EL (cell line): Measurements from ENCODE around the gene GH1.
"Not testable (repeated sequence)": the region's sequence is repeated elsewhere in the genome, so short reads cannot be mapped to it uniquely, and the experiment has no call there.

Experiments used
- DNase-seq: peaks from one replicate; pipeline ENCODE4 v3.0.0-alpha.2; 2016

Gene GH1

GRCh38 chr17:63918789-63919305, at the start of gene GH1:
TSS of gene GH1 (minus strand) at chr17:63918839. CDS start at chr17:63918776, 63 bp downstream.
- not testable (repeated sequence) for DNase-seq

- DNase-seq = no peak
Measured at GRCh38 chr17:63967953-63968352, 49.3 kb upstream of the GH1 start.

- no peak for DNase-seq
Measured at GRCh38 chr17:63966646-63967264, 48.1 kb upstream of the GH1 start.

- no peak for DNase-seq
Measured at GRCh38 chr17:63963123-63963522, 44.5 kb upstream of the GH1 start.

GRCh38 chr17:63962298-63962744, 43.7 kb upstream of the GH1 start:
- DNase-seq = no peak

GRCh38 chr17:63961355-63962212, 42.9 kb upstream of the GH1 start:
- DNase-seq = peak; percentile 66

- no peak for DNase-seq
Measured at GRCh38 chr17:63960430-63960829, 41.8 kb upstream of the GH1 start.

GRCh38 chr17:63960006-63960405, 41.4 kb upstream of the GH1 start:
- DNase-seq = no peak

DNA sequence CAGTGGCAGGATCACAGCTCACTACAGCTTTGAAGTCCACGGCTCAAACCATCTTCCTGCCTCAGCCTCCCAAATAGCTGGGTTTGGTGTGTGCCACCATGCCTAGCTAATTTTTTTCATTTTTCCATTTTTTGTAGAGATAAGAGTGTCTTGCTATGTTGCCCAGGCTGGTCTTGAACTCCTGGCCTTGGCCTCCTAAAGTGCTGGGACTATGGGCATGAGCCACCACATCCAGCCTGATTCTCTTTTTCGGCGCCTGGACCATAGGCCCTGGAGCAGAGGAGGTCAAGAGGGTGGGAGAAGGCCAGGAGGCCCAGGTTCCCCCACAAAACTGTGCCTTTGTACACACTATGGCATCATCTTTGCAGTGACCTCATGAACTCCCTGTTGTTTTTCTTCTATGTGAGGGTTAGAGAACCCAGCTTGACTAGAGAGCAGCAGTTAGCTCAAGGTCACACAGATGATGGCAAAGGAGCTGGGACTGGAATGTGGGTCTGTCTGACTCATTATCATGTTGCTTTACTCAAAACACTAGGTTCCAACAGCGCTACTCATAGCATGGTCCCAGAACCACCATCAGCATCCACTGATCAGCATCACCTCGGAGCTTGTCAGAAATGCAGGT, 37.8 kb upstream of the GH1 start:
- DNase-seq = peak; percentile 73

- DNase-seq = no peak
Measured at GRCh38 chr17:63955791-63956190, 37.2 kb upstream of the GH1 start.

GRCh38 chr17:63955232-63955631, 36.6 kb upstream of the GH1 start:
- DNase-seq = no peak

DNA sequence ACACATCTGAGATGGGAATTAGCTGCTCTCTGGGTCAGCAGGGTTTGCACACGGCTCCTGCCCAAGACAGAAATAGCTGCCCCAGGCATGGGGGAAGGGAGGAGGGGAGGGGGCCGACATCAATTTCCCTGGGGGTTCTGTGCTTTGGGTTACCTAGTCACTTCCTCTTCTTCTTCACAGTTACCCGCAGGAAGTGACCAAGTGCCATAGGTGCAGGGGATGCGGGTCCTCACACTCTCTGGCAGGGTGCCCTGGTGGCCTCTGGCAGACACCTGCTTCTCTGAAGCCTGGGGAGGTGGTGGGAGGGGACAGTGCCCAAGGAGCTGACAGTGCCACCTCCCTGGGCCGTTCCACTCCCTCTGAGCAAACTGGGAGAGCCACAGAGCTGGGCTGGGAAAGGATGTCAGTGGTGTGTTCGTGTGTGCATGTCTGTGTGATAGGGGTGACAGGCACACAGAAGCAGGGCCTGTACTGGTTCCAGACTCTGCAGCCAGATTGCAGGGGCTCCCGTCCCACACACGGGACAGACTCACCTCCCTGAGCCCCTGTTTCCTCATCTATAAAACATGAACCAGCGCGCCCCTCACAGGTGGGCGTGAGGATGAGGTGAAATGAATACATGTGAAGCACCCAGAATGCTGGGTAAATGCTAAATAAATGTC, 35.9 kb upstream of the GH1 start:
- no peak for DNase-seq

DNA sequence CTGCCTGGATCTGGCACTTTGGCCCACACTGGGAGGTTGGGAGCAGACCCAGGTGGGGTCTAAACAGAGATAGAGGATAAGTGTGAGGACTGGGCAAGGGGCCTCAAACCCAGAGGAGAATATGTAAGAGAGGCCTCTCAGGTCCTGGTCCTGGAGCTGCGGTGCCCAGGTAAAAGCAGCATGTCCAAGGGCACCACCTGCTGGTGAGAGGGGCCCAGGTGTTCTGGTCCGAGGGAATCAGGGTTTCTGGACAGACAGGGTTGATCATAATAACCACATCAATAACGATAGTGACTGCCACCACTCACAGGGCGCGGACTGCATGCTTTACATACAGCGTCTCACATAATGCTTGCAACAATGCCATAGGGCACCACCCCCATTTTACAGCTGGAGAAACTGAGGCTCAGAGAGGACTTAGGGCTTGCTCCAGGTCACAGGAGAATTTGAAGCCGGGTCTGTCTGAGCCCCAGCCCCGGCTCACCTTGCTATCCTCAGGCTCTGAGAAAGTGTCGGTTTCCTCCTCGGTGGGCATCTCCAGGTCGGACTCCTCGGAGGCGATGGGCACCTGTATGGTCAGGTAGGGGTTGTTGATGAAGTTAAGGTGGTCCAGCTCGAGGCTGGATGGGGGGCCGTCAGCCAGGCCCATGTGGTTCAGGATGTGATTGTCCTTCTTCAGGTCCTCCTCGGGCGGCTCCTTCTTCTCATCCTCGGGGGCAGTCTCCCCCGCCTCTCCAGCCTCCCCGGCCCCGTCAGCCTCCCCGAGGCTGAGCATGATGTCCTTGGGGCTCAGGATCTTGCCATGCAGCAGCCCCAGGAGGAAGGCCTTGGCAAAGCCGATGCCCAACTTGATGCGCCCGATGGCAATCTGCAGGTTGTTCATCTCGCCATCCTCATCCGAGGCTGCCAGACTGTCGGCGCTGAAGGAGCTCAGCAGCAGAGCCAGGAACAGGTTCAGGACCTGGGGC, 32.6 kb upstream of the GH1 start:
- no peak for DNase-seq

DNA sequence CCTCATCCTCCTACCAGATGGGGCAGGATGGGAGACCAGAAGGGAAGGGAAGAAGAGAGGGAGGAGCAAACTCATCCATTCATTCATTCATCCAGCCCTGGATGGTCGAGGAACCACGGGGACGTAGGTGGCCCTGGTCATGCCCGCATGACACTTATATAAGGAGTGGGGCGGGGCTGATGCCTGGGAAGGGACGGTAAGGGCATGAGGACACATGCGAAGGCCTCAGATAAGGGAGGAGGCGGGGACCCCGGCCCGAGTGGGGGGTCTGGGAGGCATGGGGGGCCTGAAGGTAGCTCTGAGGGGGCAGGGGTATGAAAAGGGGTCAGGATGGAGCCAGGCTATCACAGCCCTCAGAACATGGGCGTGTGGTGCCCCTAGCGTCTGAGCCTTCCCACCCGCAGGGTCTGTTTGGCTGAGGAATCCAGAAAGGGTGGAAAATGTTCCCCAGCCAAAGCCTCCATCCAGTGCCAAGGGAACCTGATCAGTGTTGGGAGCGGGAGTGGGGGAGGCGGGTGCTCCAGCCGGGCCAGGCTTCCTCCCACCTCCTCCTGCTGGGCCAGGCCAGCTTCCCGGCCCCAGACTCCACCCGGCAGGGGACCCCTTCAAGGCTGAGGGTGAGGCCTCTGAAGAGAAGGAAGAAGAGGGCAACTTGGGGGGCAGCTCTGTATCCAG, 31.1 kb upstream of the GH1 start:
- DNase-seq = no peak

DNA sequence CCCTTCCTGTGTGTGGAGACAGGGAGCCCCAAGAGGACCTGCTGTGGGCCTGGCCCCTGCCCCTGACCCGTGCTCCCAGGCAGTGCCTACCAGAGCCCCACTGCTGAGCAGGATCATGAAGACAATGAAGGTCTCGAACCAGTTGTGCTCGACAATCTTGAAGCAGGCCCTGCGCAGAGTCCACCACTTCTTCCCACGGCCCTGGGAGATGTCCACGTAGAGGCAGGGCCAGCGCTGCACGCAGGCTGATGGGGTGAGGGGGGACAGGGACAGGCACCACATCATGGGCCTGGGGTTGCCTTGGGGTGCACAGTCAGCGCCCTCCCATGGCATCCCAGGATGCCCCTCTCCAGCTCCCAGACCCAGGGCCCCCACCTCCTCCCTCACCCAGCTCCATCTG, 29.9 kb upstream of the GH1 start:
- DNase-seq = no peak

DNA sequence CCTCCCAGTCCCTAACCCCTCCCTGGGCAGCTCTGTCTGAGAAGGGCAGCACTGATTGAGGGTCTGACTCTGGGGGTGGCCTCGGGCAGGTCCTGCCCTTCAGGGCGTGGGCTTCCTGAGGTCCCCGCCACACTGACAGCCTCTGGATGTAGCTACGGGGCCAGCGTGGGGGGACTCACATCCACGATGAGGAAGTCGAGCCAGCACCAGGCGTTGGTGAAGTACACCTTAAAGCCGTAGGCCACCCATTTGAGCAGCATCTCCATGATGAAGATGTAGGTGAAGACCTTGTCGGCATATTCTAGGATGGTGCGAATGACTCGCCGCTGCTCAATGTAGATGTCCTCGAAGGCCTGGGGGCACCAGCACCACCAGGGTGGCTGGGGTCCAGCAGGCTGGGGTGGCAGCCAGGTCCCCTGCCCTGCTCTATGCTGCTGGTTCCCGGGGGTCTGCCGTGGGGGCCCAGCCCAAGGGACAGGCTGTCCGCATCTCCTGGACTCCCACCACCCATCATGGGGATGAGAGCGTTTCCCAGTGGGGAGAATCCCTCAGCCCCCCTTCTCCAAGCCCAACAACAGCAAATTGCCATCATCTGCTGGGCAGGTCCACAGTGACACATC, 29.2 kb upstream of the GH1 start:
- DNase-seq = no peak

- peak; percentile 39 for DNase-seq
Measured at GRCh38 chr17:63946440-63947363, 28.1 kb upstream of the GH1 start.

DNA sequence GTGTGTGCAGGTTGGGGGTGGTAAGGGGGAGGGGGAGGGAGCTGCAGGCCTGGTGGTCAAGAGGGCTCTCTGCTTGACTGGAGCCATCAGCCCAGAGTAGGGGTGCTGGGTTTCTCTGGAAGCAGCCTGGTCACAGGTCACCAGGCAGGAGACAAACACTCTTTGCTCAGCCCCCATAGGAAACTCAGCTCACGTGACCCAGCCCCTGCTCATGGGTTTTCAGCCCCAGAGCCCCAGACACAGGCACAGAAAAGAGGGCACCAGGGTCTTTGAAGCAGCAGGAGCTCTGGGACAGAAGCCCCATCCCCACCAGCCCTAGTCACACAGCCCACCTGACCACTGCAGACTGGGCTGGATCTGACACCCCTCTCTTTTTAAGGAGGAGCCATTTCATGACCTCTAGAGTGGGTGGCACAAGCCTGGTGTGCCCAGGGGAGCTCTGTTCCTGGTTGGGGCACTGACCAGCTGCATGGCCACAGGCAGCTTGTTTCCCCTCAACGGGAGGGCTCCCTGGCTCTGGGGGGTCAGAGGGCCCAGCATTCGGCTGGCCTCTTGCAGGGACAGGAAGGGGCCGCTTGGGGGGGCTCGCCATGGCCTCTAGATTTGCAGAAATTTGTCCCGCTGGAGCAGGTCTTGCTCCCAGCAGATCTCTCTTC, 27.3 kb upstream of the GH1 start:
- no peak for DNase-seq
